Ishikawa (cell line): ENCODE results near the gene MVK.

ENCODE experiments used
- EP300 ChIP-seq: IDR thresholded peaks from 2 replicates; pipeline ENCODE4 v1.6.1; 2012; ENCODE audit warnings: borderline replicate concordance
- RAD21 ChIP-seq: IDR thresholded peaks from 2 replicates; pipeline ENCODE4 v1.6.1; 2012; ENCODE audit warnings: low read depth

- TF ChIP-seq RAD21 (no peak), EP300 (no peak)
Observed at GRCh38 chr12:109645708-109646107, 72.1 kb downstream of the MVK start.
